Endothelial cell of umbilical vein (primary cell): ENCODE measurements around the gene EIF3B. TPM values are rescaled to one million over a fixed set of nuclear protein-coding genes. Genes with fewer than 3 reads are reported as not detected.

ENCODE experiments used
- BruUV-seq: library from RNA; stranded (reverse); fragments of 400-500 nt; replicated peaks from 2 replicates; lab custom pipeline; 2021; lab: Mats Ljungman, UMichigan
- CTCF ChIA-PET: fragments of 300-600, 350-600 bp; sonication (Branson Sonifier 250); formaldehyde crosslinking; loops from one replicate; lab custom pipeline; 2021; ENCODE audit warnings: antibody characterized with exemption, inconsistent platforms; lab: Charles Lee
- POLR2A ChIA-PET: fragments of 300-600, 350-600 bp; sonication (Branson Sonifier 250); formaldehyde crosslinking; loops from one replicate; lab custom pipeline; 2021; ENCODE audit warnings: antibody characterized with exemption, inconsistent platforms; lab: Charles Lee
- DNase-seq: peaks from one replicate; pipeline ENCODE4 v3.0.0-alpha.2; 2011; ENCODE audit warnings: low read depth, low spot score
- FAIRE-seq: peaks from 2 replicates; lab custom pipeline; 2011; peaks lifted over from hg19 to GRCh38; lab: Jason Lieb, UNC
- H2AFZ ChIP-seq: 2 replicates; pipeline ENCODE4 v1.6.0; 2012; ENCODE audit warnings: low read depth, low read length, control low read depth, inconsistent platforms
- H3K27ac ChIP-seq: 2 replicates; pipeline ENCODE4 v1.5.1; 2011; ENCODE audit warnings: low read depth, mild to moderate bottlenecking, control low read depth, low read length, moderate library complexity; ENCODE audit not compliant: insufficient read depth
- H3K27me3 ChIP-seq, 2 experiments: 2 replicates each; pipeline versions ENCODE4 v1.6.0 to v1.6.1; 2011; ENCODE audit warnings: low read length in 2 of 2, mixed read lengths in 1 of 2; ENCODE audit not compliant: control insufficient read depth in 2 of 2, insufficient read depth in 2 of 2
- H3K36me3 ChIP-seq, 2 experiments: 2 replicates in 1 of 2; 3 replicates in 1 of 2; pipeline ENCODE4 v1.5.1; 2011; ENCODE audit warnings: low read length in 2 of 2, mild to moderate bottlenecking in 1 of 2, moderate library complexity in 1 of 2; ENCODE audit not compliant: control insufficient read depth in 2 of 2, insufficient read depth in 2 of 2; ENCODE audit errors: extremely low read depth in 1 of 2
- H3K4me1 ChIP-seq: 3 replicates; pipeline ENCODE4 v1.5.1; 2011; ENCODE audit warnings: mild to moderate bottlenecking, low read length; ENCODE audit not compliant: control insufficient read depth, insufficient read depth; ENCODE audit errors: extremely low read depth
- H3K4me2 ChIP-seq: 2 replicates; pipeline ENCODE4 v1.6.1; 2011; ENCODE audit warnings: low read length, control low read depth, mixed read lengths; ENCODE audit not compliant: insufficient read depth
- H3K4me3 ChIP-seq, 3 experiments: fragments of 200-600 bp in 1 of 3; sonication (generic), shearing (Covaris generic) in 1 of 3; replicated peaks in 1 of 3; 2 replicates each; pipeline ENCODE4 v1.5.1; 2011 to 2016; ENCODE audit warnings: control low read depth in 3 of 3, low read length in 3 of 3, mild to moderate bottlenecking in 2 of 3, inconsistent platforms in 1 of 3, low read depth in 1 of 3, moderate library complexity in 1 of 3; ENCODE audit not compliant: insufficient read depth in 1 of 3
- H3K79me2 ChIP-seq: 2 replicates; pipeline ENCODE4 v1.6.0; 2012; ENCODE audit warnings: low read length, inconsistent platforms; ENCODE audit not compliant: control insufficient read depth, insufficient read depth
- H3K9ac ChIP-seq: replicated peaks from 2 replicates; pipeline ENCODE3; 2011; ENCODE audit warnings: low read length, control low read depth; ENCODE audit not compliant: insufficient read depth; ENCODE audit errors: extremely low read depth
- H3K9me1 ChIP-seq: replicated peaks from 3 replicates; pipeline ENCODE4 v1.6.0; 2011; ENCODE audit warnings: mild to moderate bottlenecking, low read length; ENCODE audit not compliant: control insufficient read depth, insufficient read depth; ENCODE audit errors: extremely low read depth
- H3K9me3 ChIP-seq: replicated peaks from 2 replicates; pipeline ENCODE4 v1.5.1; 2012; ENCODE audit warnings: low read length, inconsistent platforms; ENCODE audit not compliant: control insufficient read depth, insufficient read depth
- H4K20me1 ChIP-seq: replicated peaks from 2 replicates; pipeline ENCODE3; 2011; ENCODE audit warnings: mild to moderate bottlenecking, low read length; ENCODE audit not compliant: control insufficient read depth, insufficient read depth; ENCODE audit errors: extremely low read depth
- EZH2 ChIP-seq: IDR thresholded peaks from 2 replicates; pipeline ENCODE4 v1.6.1; 2012; ENCODE audit warnings: borderline replicate concordance, low read depth, mild to moderate bottlenecking, moderate library complexity, low read length, inconsistent platforms; ENCODE audit not compliant: severe bottlenecking
- FOS ChIP-seq: IDR thresholded peaks from 2 replicates; pipeline ENCODE4 v1.6.1; 2011; ENCODE audit warnings: mild to moderate bottlenecking, low read length, moderate library complexity, borderline replicate concordance; ENCODE audit not compliant: insufficient read depth
- GATA2 ChIP-seq: IDR thresholded peaks from 2 replicates; pipeline ENCODE4 v1.7.0; 2011; ENCODE audit warnings: low read depth, mild to moderate bottlenecking, moderate library complexity, mixed read lengths, low read length; ENCODE audit not compliant: insufficient read length, insufficient read depth
- JUN ChIP-seq: IDR thresholded peaks from 2 replicates; pipeline ENCODE4 v1.6.1; 2011; ENCODE audit warnings: borderline replicate concordance, low read depth; ENCODE audit not compliant: insufficient read length, insufficient read depth
- MYC ChIP-seq: IDR thresholded peaks from one replicate; pipeline ENCODE4 v1.6.1; 2011; ENCODE audit warnings: mild to moderate bottlenecking, low read depth, low read length
- POLR2A ChIP-seq: IDR thresholded peaks from 2 replicates; pipeline ENCODE4 v1.6.1; 2012; ENCODE audit warnings: low read depth, mild to moderate bottlenecking, control low read depth, low read length
- POLR2AphosphoS5 ChIP-seq: IDR thresholded peaks from 2 replicates; pipeline ENCODE4 v1.6.1; 2012; ENCODE audit warnings: low read depth, mild to moderate bottlenecking, control low read depth, low read length, moderate library complexity; ENCODE audit not compliant: insufficient read depth
- dilution Hi-C: fragments of 300-500 bp; cut with MboI; formaldehyde crosslinking; loops from one replicate; pipeline ENCODE4 v1.15.0; 2019; ENCODE audit warnings: low sequenced_read_pairs; ENCODE audit not compliant: extremely low pct_ligation_motif_present
- intact Hi-C: fragments of 100-400 bp; cut with micrococcal nuclease; formaldehyde crosslinking; loops from one replicate; pipeline ENCODE4 v1.10.0; 2022
- polyA plus RNA-seq, 4 experiments: library from polyadenylated mRNA; depleted of rRNA in 3 of 4; stranded (reverse) in 3 of 4; unstranded in 1 of 4; fragments of >200 nt; gene quantifications; 2 replicates each; pipeline versions ENCODE4 v1.2.1 to v1.2.3, GENCODE V29; 2011 to 2012; ENCODE audit warnings: missing spikeins in 1 of 4
- total RNA-seq: library from RNA; stranded (reverse); gene quantifications from 2 replicates; pipeline ENCODE4 v1.2.3, GENCODE V29; 2021
- TF ChIP-seq, protein P1 (sequence below): IDR thresholded peaks from 2 replicates; pipeline ENCODE4 v1.6.1; 2011; ENCODE audit not compliant: insufficient read depth, insufficient read length
- TF ChIP-seq, protein P2 (sequence below), 2 donors: IDR thresholded peaks; 1 replicate in 1 of 2; 2 replicates in 1 of 2; pipeline ENCODE4 v1.5.1; 2011; ENCODE audit warnings: low read length in 2 of 2, mild to moderate bottlenecking in 2 of 2, moderate library complexity in 2 of 2, control low read depth in 1 of 2, inconsistent platforms in 1 of 2, low read depth in 1 of 2; ENCODE audit not compliant: insufficient read depth in 1 of 2; ENCODE audit errors: extremely low read depth in 1 of 2

EIF3B gene
- total and polyA plus RNA-seq, 2 donors (not counting 3 experiments of a cell fraction or from before 2014, with no cell fraction given) = 104 to 207 TPM

GRCh38 chr7:2315787-2316186, 38.8 kb upstream of the EIF3B start:
- Histone ChIP-seq H2AFZ (no peak overlapping the region), H3K9me1 (no peaks in the 10 kb centered on the region), H3K36me3 (no peaks in the 10 kb centered on the region), H3K4me3 (no peak overlapping the region), H3K79me2 (peaks cover 9% of the 10 kb centered on the region), H3K9ac (no peak overlapping the region), H4K20me1 (no peaks in the 10 kb centered on the region), H3K27ac (no peak overlapping the region), H3K4me1 (peaks cover 6% of the 10 kb centered on the region), H3K9me3 (no peaks in the 10 kb centered on the region), H3K27me3 (no peaks in the 10 kb centered on the region), H3K4me2 (no peak overlapping the region)
- no TSS peak for BruUV-seq
- ChIA-PET CTCF (no interaction called here), POLR2A (no interaction called here)
- TF ChIP-seq, protein P1, sequence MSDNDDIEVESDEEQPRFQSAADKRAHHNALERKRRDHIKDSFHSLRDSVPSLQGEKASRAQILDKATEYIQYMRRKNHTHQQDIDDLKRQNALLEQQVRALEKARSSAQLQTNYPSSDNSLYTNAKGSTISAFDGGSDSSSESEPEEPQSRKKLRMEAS = no peak
- no peak for TF ChIP-seq JUN
- TF ChIP-seq GATA2 = no peak
- no peak for TF ChIP-seq FOS
- TF ChIP-seq, protein P2, sequence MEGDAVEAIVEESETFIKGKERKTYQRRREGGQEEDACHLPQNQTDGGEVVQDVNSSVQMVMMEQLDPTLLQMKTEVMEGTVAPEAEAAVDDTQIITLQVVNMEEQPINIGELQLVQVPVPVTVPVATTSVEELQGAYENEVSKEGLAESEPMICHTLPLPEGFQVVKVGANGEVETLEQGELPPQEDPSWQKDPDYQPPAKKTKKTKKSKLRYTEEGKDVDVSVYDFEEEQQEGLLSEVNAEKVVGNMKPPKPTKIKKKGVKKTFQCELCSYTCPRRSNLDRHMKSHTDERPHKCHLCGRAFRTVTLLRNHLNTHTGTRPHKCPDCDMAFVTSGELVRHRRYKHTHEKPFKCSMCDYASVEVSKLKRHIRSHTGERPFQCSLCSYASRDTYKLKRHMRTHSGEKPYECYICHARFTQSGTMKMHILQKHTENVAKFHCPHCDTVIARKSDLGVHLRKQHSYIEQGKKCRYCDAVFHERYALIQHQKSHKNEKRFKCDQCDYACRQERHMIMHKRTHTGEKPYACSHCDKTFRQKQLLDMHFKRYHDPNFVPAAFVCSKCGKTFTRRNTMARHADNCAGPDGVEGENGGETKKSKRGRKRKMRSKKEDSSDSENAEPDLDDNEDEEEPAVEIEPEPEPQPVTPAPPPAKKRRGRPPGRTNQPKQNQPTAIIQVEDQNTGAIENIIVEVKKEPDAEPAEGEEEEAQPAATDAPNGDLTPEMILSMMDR (IDR thresholded peaks at IDR 0.05; ENCODE audit: extremely low read depth in 1 of 2, insufficient read depth in 1 of 2, low read depth in 1 of 2, low read length in 2 of 2) = no peak
- no peak for TF ChIP-seq EZH2
- TF ChIP-seq POLR2A = no peak
- TF ChIP-seq POLR2AphosphoS5 = no peak
- TF ChIP-seq MYC = no peak
- dilution Hi-C loops (no loop called here), intact Hi-C loops (no loop called here)
- no peak for DNase-seq
- no peak for FAIRE-seq
